GM12878 (cell line): ENCODE results near the gene SUFU. TPM values are rescaled to one million over a fixed set of nuclear protein-coding genes. Genes with fewer than 3 reads are reported as not detected.

Experiments used
- ATAC-seq: fragments of 200-7000 bp; cut with Tn5 transposase; 3 replicates; pipeline ENCODE4 v1.9.1; 2020; ENCODE audit warnings: mild to moderate bottlenecking, moderate library complexity
- BruUV-seq: library from RNA; stranded (reverse); fragments of 400-500 nt; replicated peaks from 2 replicates; lab custom pipeline; 2021; lab: Mats Ljungman, UMichigan
- CTCF ChIA-PET: fragments of 300-600 bp; sonication (Branson Sonifier 250); formaldehyde crosslinking; extraction: SDS; loops from one replicate; lab custom pipeline; 2021; ENCODE audit warnings: inconsistent platforms; lab: Yijun Ruan, JAX
- POLR2A ChIA-PET: fragments of 350-600 bp; formaldehyde crosslinking; extraction: SDS; loops from one replicate; lab custom pipeline; 2021; ENCODE audit warnings: inconsistent platforms; lab: Charles Lee
- RAD21 ChIA-PET: fragments of 300-600 bp; sonication (Branson Sonifier 250); formaldehyde crosslinking; loops from one replicate; lab custom pipeline; 2023; ENCODE audit warnings: antibody characterized with exemption; ENCODE audit not compliant: unreplicated experiment; lab: Charles Lee
- SMC1A ChIA-PET: fragments of 300-600 bp; sonication (Branson Sonifier 250); formaldehyde crosslinking; loops from one replicate; lab custom pipeline; 2023; ENCODE audit not compliant: unreplicated experiment, uncharacterized antibody; lab: Charles Lee
- DNase-seq: peaks from one replicate; pipeline ENCODE4 v3.0.0-alpha.2; 2011; ENCODE audit warnings: low read depth, low spot score
- FAIRE-seq: peaks from 3 replicates; lab custom pipeline; 2011; peaks lifted over from hg19 to GRCh38; lab: Jason Lieb, UNC
- H2AFZ ChIP-seq: 2 replicates; pipeline ENCODE4 v1.6.0; 2011; ENCODE audit warnings: low read depth, low read length, control low read depth; ENCODE audit not compliant: control insufficient read depth
- H3K27ac ChIP-seq: 2 replicates; pipeline ENCODE4 v1.5.1; 2011; ENCODE audit warnings: control low read depth; ENCODE audit not compliant: control insufficient read depth, insufficient read depth
- H3K27me3 ChIP-seq, 2 experiments: replicated peaks in 1 of 2; 2 replicates each; pipeline versions ENCODE4 v1.6.0 to v1.6.1; 2011; ENCODE audit warnings: low read length in 1 of 2; ENCODE audit not compliant: control insufficient read depth in 2 of 2, insufficient read depth in 2 of 2
- H3K36me3 ChIP-seq, 2 experiments: 2 replicates each; pipeline ENCODE4 v1.5.1; 2011; ENCODE audit warnings: low read length in 1 of 2; ENCODE audit not compliant: control insufficient read depth in 2 of 2, insufficient read depth in 2 of 2
- H3K4me1 ChIP-seq: 2 replicates; pipeline ENCODE4 v1.6.1; 2011; ENCODE audit warnings: mild to moderate bottlenecking, low read length, moderate library complexity, mixed read lengths; ENCODE audit not compliant: control insufficient read depth, insufficient read depth
- H3K4me2 ChIP-seq: 2 replicates; pipeline ENCODE4 v1.6.0; 2011; ENCODE audit warnings: control low read depth; ENCODE audit not compliant: control insufficient read depth, insufficient read depth
- H3K4me3 ChIP-seq: fragments of 200-600 bp; sonication (generic); 2 replicates; pipeline ENCODE4 v1.5.1; 2016
- H3K79me2 ChIP-seq: 2 replicates; pipeline ENCODE4 v1.6.0; 2011; ENCODE audit warnings: low read length; ENCODE audit not compliant: control insufficient read depth, insufficient read depth
- H3K9ac ChIP-seq: 2 replicates; pipeline ENCODE4 v1.8.0; 2011; ENCODE audit warnings: low read length, control low read depth, mixed read lengths; ENCODE audit not compliant: control insufficient read depth, insufficient read depth
- H3K9me3 ChIP-seq: replicated peaks from 3 replicates; pipeline ENCODE4 v1.5.1; 2011; ENCODE audit warnings: mild to moderate bottlenecking, low read length; ENCODE audit not compliant: control insufficient read depth, insufficient read depth
- H4K20me1 ChIP-seq: 2 replicates; pipeline ENCODE4 v1.6.0; 2011; ENCODE audit not compliant: control insufficient read depth, insufficient read depth
- HDAC2 ChIP-seq: fragments of 200-600 bp; sonication (generic); IDR thresholded peaks from 2 replicates; pipeline ENCODE4 v1.6.1; 2017
- TARDBP ChIP-seq: IDR thresholded peaks from 2 replicates; pipeline ENCODE4 v1.6.1; 2016; ENCODE audit warnings: borderline replicate concordance
- ZNF274 ChIP-seq: IDR thresholded peaks from one replicate; pipeline ENCODE4 v1.8.0; 2011; ENCODE audit not compliant: insufficient read length, insufficient read depth
- WGBS: methylation state at CpG from one replicate; pipeline ENCODE4 v1.1.6; 2016; ENCODE audit warnings: low lambda C conversion rate; ENCODE audit not compliant: insufficient replicate concordance, insufficient coverage; ENCODE audit errors: missing lambda C conversion rate; 5-methylcytosine and 5-hydroxymethylcytosine counted together
- in situ Hi-C: fragments of 300-500 bp; cut with MboI; formaldehyde crosslinking; loops from 9 replicates; pipeline ENCODE4 v1.14.3; 2018; ENCODE audit warnings: mixed read lengths
- intact Hi-C: fragments of 100-400 bp; cut with micrococcal nuclease; formaldehyde crosslinking; loops from one replicate; pipeline ENCODE4 v1.14.2; 2022; ENCODE audit not compliant: unreplicated experiment
- polyA plus RNA-seq, 11 experiments: library from polyadenylated mRNA; depleted of rRNA in 4 of 11; unstranded in 6 of 11; stranded (reverse) in 5 of 11; fragments of >200 nt; fragmentation: Nextera tagmentation in 4 of 11; fragmentation: Illumina TruSeq in 1 of 11; extraction: Ambion mirVana in 4 of 11; extraction: Trizol in 1 of 11; gene quantifications; 1 replicate in 1 of 11; 2 replicates in 10 of 11; pipeline versions ENCODE4 v1.2.1 to v1.2.3, GENCODE V29; 2011 to 2016; ENCODE audit warnings: inconsistent platforms in 2 of 11, missing spikeins in 2 of 11, low read depth in 1 of 11
- total RNA-seq, 4 experiments: library from RNA; depleted of rRNA in 3 of 4; stranded (reverse); fragments of >200 nt in 3 of 4; fragmentation: Illumina TruSeq in 1 of 4; extraction: Trizol in 1 of 4; gene quantifications; 2 replicates each; pipeline versions ENCODE4 v1.2.1 to v1.2.3, GENCODE V29; 2013 to 2021
- TF ChIP-seq, protein P1 (sequence below): IDR thresholded peaks from 2 replicates; pipeline ENCODE4 v1.6.1; 2012; ENCODE audit warnings: mild to moderate bottlenecking, low read depth, low read length

The SUFU gene
- total and polyA plus RNA-seq, 10 of the 15 experiments (the other 5 are each of a cell fraction or from before 2014, with no cell fraction given) = 0.68 to 7.7 (median 2.4) TPM

- TF ChIP-seq, protein P1, sequence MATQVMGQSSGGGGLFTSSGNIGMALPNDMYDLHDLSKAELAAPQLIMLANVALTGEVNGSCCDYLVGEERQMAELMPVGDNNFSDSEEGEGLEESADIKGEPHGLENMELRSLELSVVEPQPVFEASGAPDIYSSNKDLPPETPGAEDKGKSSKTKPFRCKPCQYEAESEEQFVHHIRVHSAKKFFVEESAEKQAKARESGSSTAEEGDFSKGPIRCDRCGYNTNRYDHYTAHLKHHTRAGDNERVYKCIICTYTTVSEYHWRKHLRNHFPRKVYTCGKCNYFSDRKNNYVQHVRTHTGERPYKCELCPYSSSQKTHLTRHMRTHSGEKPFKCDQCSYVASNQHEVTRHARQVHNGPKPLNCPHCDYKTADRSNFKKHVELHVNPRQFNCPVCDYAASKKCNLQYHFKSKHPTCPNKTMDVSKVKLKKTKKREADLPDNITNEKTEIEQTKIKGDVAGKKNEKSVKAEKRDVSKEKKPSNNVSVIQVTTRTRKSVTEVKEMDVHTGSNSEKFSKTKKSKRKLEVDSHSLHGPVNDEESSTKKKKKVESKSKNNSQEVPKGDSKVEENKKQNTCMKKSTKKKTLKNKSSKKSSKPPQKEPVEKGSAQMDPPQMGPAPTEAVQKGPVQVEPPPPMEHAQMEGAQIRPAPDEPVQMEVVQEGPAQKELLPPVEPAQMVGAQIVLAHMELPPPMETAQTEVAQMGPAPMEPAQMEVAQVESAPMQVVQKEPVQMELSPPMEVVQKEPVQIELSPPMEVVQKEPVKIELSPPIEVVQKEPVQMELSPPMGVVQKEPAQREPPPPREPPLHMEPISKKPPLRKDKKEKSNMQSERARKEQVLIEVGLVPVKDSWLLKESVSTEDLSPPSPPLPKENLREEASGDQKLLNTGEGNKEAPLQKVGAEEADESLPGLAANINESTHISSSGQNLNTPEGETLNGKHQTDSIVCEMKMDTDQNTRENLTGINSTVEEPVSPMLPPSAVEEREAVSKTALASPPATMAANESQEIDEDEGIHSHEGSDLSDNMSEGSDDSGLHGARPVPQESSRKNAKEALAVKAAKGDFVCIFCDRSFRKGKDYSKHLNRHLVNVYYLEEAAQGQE = no peak
Measured at GRCh38 chr10:102475451-102476040, 28.2 kb upstream of the SUFU start (continued).

DNA sequence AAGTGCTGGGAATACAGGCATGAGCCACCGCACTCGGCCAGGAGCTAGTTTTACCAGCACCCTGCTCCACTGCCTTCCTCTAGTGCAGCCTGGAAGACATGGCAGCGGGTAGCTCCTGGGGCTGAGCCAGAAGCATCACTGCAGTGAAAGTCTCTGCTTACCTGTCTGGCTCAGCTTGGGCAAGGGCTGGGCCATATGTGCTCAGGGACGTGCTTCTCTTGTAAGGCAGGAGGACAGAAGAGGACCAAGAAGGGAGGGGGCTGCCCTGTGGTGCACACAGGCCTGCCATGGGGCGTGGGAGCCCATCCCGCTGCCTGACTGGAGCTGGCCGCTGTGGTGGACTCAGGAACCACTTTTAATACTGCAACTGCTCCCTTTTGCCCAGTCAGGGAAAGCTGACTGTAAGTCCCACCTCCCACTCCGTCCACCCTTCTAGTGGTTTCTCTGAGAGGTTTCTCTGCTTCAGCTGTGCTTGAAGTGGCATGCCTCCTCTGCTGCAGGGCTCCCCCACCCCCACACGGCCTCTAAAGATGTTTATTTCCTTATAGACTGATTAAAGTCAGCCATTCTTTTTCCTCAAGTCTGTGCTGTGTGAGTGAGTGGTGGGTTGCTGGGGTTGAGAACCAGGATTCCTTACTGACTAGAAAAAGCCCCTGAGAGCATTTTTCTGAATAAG lies 27.2 kb upstream of the SUFU start:
- no peak overlapping the region for H3K27ac ChIP-seq
- in situ Hi-C loops (no loop called here), intact Hi-C loops (loop anchor here (5.0 kb wide), 1 partner anchor 249 kb away; the partner anchor contains the start of gene ELOVL3)
- DNase-seq = no peak
- no peak for ATAC-seq
- H3K9me3 ChIP-seq = no peaks in the 10 kb centered on the region
- 85% methylated on average over 9 of the region's 9 CpGs for WGBS
- no peak overlapping the region for H2AFZ ChIP-seq
- no peak for FAIRE-seq
- BruUV-seq = TSS peak; percentile 45
- ChIA-PET CTCF (interaction anchor here (0.6 to 3.7 kb wide), 6 partner anchors 27 to 307 kb away, joined by 3 to 42 read pairs (median 4); partner anchors contain the start of genes FBXL15 and SUFU), SMC1A (interaction anchor here (1.2 kb wide), 1 partner anchor 108 kb away, joined by 3 read pairs; no protein-coding TSS in a partner anchor), RAD21 (interaction anchor here (3.8 kb wide), 1 partner anchor 106 kb away, joined by 23 read pairs; no protein-coding TSS in a partner anchor), POLR2A (interaction anchor here (0.6 to 1.1 kb wide), 2 partner anchors 11 to 81 kb away, joined by 3 to 4 read pairs; partner anchors contain the start of gene NFKB2)
- H3K4me1 ChIP-seq = no peaks in the 10 kb centered on the region
- no peak overlapping the region for H3K9ac ChIP-seq
- peaks cover 12 to 21% of the 10 kb centered on the region in 2 experiments for H3K36me3 ChIP-seq
- H3K4me2 ChIP-seq = no peak overlapping the region
- TF ChIP-seq HDAC2 (no peak), ZNF274 (no peak), TARDBP (no peak)
- H3K79me2 ChIP-seq = no peaks in the 10 kb centered on the region
- H3K27me3 ChIP-seq = no peaks in the 10 kb centered on the region
- no peak overlapping the region for H3K4me3 ChIP-seq
- no peaks in the 10 kb centered on the region; the same call in 1 of the 2 replicates for H4K20me1 ChIP-seq
